GM18508 (cell line): ENCODE data around the gene DOCK10.
"Not testable (repeated sequence)": the region's sequence is repeated elsewhere in the genome, so short reads cannot be mapped to it uniquely, and the experiment has no call there.

Experiments used
- ATAC-seq: cut with Tn5 transposase; IDR thresholded peaks from one replicate; pipeline ENCODE4 v1.9.1; 2021; ENCODE audit warnings: moderate number of reproducible peaks; ENCODE audit not compliant: insufficient read depth, unreplicated experiment

DOCK10 gene

GRCh38 chr2:224952936-224953657 lies 89.2 kb downstream of the DOCK10 start:
- ATAC-seq: peak; percentile 44

GRCh38 chr2:224951723-224952481 lies 90.4 kb downstream of the DOCK10 start:
- no peak for ATAC-seq

GRCh38 chr2:224948859-224949258 lies 93.4 kb downstream of the DOCK10 start:
- no peak for ATAC-seq

GRCh38 chr2:224948005-224948404 lies 94.3 kb downstream of the DOCK10 start:
- no peak for ATAC-seq

- ATAC-seq: no peak
Measured at GRCh38 chr2:224947566-224947965, 94.7 kb downstream of the DOCK10 start.

- ATAC-seq: peak; percentile 79
Measured at GRCh38 chr2:224946895-224947294, 95.4 kb downstream of the DOCK10 start.

- ATAC-seq: no peak
Measured at GRCh38 chr2:224944707-224945547, 97.3 kb downstream of the DOCK10 start.

GRCh38 chr2:224943601-224944041 lies 98.6 kb downstream of the DOCK10 start:
- ATAC-seq: not testable (repeated sequence)

GRCh38 chr2:224941960-224942359 lies 100.3 kb downstream of the DOCK10 start:
- no peak for ATAC-seq

GRCh38 chr2:224940618-224941017 lies 101.7 kb downstream of the DOCK10 start:
- no peak for ATAC-seq

GRCh38 chr2:224938651-224939182 lies 103.6 kb downstream of the DOCK10 start:
- peak; percentile 30 for ATAC-seq

GRCh38 chr2:224937887-224938286 lies 104.4 kb downstream of the DOCK10 start:
- ATAC-seq: peak; percentile 82

- ATAC-seq: no peak
Measured at GRCh38 chr2:224934526-224935188, 107.6 kb downstream of the DOCK10 start.

- ATAC-seq: no peak
Measured at GRCh38 chr2:224933431-224933830, 108.8 kb downstream of the DOCK10 start.

- ATAC-seq: no peak
Measured at GRCh38 chr2:224932522-224932921, 109.7 kb downstream of the DOCK10 start.

- no peak for ATAC-seq
Measured at GRCh38 chr2:224931956-224932355, 110.3 kb downstream of the DOCK10 start.

- no peak for ATAC-seq
Measured at GRCh38 chr2:224930990-224931389, 111.3 kb downstream of the DOCK10 start.

GRCh38 chr2:224930124-224930523 lies 112.1 kb downstream of the DOCK10 start:
- no peak for ATAC-seq

- ATAC-seq: no peak
Measured at GRCh38 chr2:224929512-224929911, 112.8 kb downstream of the DOCK10 start.

- ATAC-seq: no peak
Measured at GRCh38 chr2:224927646-224928173, 114.6 kb downstream of the DOCK10 start.
